Stimulated activated naive B cell treated with anti-CD40 and anti-IgM and Interleukin-4, amounts not matched to agents 10 μg/mL and 1 μg/mL and 100 μg/mL, for 72 hours (primary cell): ENCODE measurements around the gene CD3E.
"Not testable (repeated sequence)": the region's sequence is repeated elsewhere in the genome, so short reads cannot be mapped to it uniquely, and the experiment has no call there.

ENCODE experiments used
- ATAC-seq, 2 donors: fragments of 150-1000 bp; cut with Tn5 transposase; replicated peaks; 2 replicates each; pipeline ENCODE4 v1.10.0; 2021; ENCODE audit warnings: moderate library complexity in 1 of 2
- DNase-seq: peaks from one replicate; pipeline ENCODE4 v3.0.0; 2021
- H3K27ac Mint-ChIP-seq: one replicate; pipeline ENCODE4 v1.8.0; 2022; ENCODE audit warnings: mild to moderate bottlenecking, mixed read lengths
- H3K27me3 Mint-ChIP-seq, 2 donors: one replicate each; pipeline ENCODE4 v1.8.0; 2022; ENCODE audit warnings: mixed read lengths in 2 of 2
- H3K36me3 Mint-ChIP-seq, 2 donors: one replicate each; pipeline ENCODE4 v1.8.0; 2022; ENCODE audit warnings: mixed read lengths in 2 of 2, mild to moderate bottlenecking in 1 of 2
- H3K4me1 Mint-ChIP-seq, 2 donors: one replicate each; pipeline ENCODE4 v1.8.0; 2022; ENCODE audit warnings: mixed read lengths in 2 of 2, mild to moderate bottlenecking in 1 of 2
- H3K4me3 Mint-ChIP-seq, 2 donors: one replicate each; pipeline ENCODE4 v1.8.0; 2022; ENCODE audit warnings: mild to moderate bottlenecking in 2 of 2, mixed read lengths in 2 of 2, moderate library complexity in 1 of 2
- H3K9me3 Mint-ChIP-seq, 2 donors: one replicate each; pipeline ENCODE4 v1.8.0; 2022; ENCODE audit warnings: mixed read lengths in 2 of 2, mild to moderate bottlenecking in 1 of 2

The CD3E gene

GRCh38 chr11:118304227-118304567, 333 bp upstream of the CD3E start:
- Mint-ChIP-seq H3K27ac (no peak overlapping the region), H3K4me3 (no peak overlapping the region), H3K4me1 (peaks cover 0 to 2% of the 10 kb centered on the region in 2 donors), H3K9me3 (no peaks in the 10 kb centered on the region), H3K36me3 (no peaks in the 10 kb centered on the region), H3K27me3 (peaks cover 5 to 9% of the 10 kb centered on the region in 2 donors)
- DNase-seq (no peak), ATAC-seq (no peak)

- Mint-ChIP-seq H3K36me3 (no peaks in the 10 kb centered on the region), H3K4me1 (peaks cover 0 to 2% of the 10 kb centered on the region in 2 donors), H3K4me3 (no peak overlapping the region), H3K27ac (peak overlapping the region; percentile 26), H3K9me3 (peaks cover 0 to 3% of the 10 kb centered on the region in 2 donors), H3K27me3 (peaks cover 5 to 9% of the 10 kb centered on the region in 2 donors)
- DNase-seq (no peak), ATAC-seq (no peak)
Measured at GRCh38 chr11:118305726-118306125, 1.2 kb downstream of the CD3E start.

- no peak overlapping the region for H3K27ac Mint-ChIP-seq
- H3K36me3 Mint-ChIP-seq = no peaks in the 10 kb centered on the region
- H3K4me1 Mint-ChIP-seq = peaks cover 0 to 2% of the 10 kb centered on the region in 2 donors
- no peak overlapping the region for H3K4me3 Mint-ChIP-seq
- DNase-seq (no peak), ATAC-seq (no peak)
- peaks cover 5 to 9% of the 10 kb centered on the region in 2 donors for H3K27me3 Mint-ChIP-seq
- H3K9me3 Mint-ChIP-seq = peaks cover 0 to 3% of the 10 kb centered on the region in 2 donors
Measured at GRCh38 chr11:118306556-118306955, 2.0 kb downstream of the CD3E start.

GRCh38 chr11:118308995-118309528, 4.5 kb downstream of the CD3E start:
- H3K27ac Mint-ChIP-seq, H3K9me3 Mint-ChIP-seq, DNase-seq, H3K4me1 Mint-ChIP-seq, H3K27me3 Mint-ChIP-seq, ATAC-seq, H3K36me3 Mint-ChIP-seq, H3K4me3 Mint-ChIP-seq: not testable (repeated sequence)

GRCh38 chr11:118310271-118310670, 5.7 kb downstream of the CD3E start:
- ATAC-seq (no peak), DNase-seq (no peak)
- H3K4me1 Mint-ChIP-seq = peaks cover 7 to 12% of the 10 kb centered on the region in 2 donors
- no peaks in the 10 kb centered on the region for H3K36me3 Mint-ChIP-seq
- H3K27me3 Mint-ChIP-seq = peaks cover 0 to 3% of the 10 kb centered on the region in 2 donors
- no peak overlapping the region for H3K27ac Mint-ChIP-seq
- no peak overlapping the region for H3K4me3 Mint-ChIP-seq
- H3K9me3 Mint-ChIP-seq = peaks cover 0 to 3% of the 10 kb centered on the region in 2 donors

GRCh38 chr11:118310781-118311485, 6.4 kb downstream of the CD3E start:
- no peak for DNase-seq
- ATAC-seq = no peak
- Mint-ChIP-seq H3K4me1 (peaks cover 13 to 19% of the 10 kb centered on the region in 2 donors), H3K27ac (no peak overlapping the region), H3K9me3 (peaks cover 0 to 3% of the 10 kb centered on the region in 2 donors), H3K4me3 (no peak overlapping the region), H3K36me3 (no peaks in the 10 kb centered on the region), H3K27me3 (peaks cover 0 to 1% of the 10 kb centered on the region in 2 donors)

- H3K4me3 Mint-ChIP-seq = no peak overlapping the region
- ATAC-seq (no peak), DNase-seq (no peak)
- H3K4me1 Mint-ChIP-seq = peaks cover 18 to 24% of the 10 kb centered on the region in 2 donors
- peaks cover 0 to 3% of the 10 kb centered on the region in 2 donors for H3K9me3 Mint-ChIP-seq
- no peaks in the 10 kb centered on the region for H3K27me3 Mint-ChIP-seq
- H3K36me3 Mint-ChIP-seq = no peaks in the 10 kb centered on the region
- no peak overlapping the region for H3K27ac Mint-ChIP-seq
Measured at GRCh38 chr11:118311518-118311917, 7.0 kb downstream of the CD3E start.

- peaks cover 23 to 33% of the 10 kb centered on the region in 2 donors for H3K4me1 Mint-ChIP-seq
Measured at GRCh38 chr11:118312328-118312727, 7.8 kb downstream of the CD3E start.

GRCh38 chr11:118313242-118313641, 8.7 kb downstream of the CD3E start:
- peaks cover 24 to 34% of the 10 kb centered on the region in 2 donors for H3K4me1 Mint-ChIP-seq
- no peak overlapping the region for H3K27ac Mint-ChIP-seq
- no peaks in the 10 kb centered on the region for H3K36me3 Mint-ChIP-seq
- H3K27me3 Mint-ChIP-seq = no peaks in the 10 kb centered on the region
- DNase-seq = no peak
- no peak overlapping the region for H3K4me3 Mint-ChIP-seq
- ATAC-seq = no peak
- peaks cover 0 to 3% of the 10 kb centered on the region in 2 donors for H3K9me3 Mint-ChIP-seq

More at GRCh38 chr11:118312328-118312727, 7.8 kb downstream of the CD3E start:
- DNase-seq (no peak), ATAC-seq (no peak)
- Mint-ChIP-seq H3K27me3 (no peaks in the 10 kb centered on the region), H3K4me3 (no peak overlapping the region), H3K36me3 (no peaks in the 10 kb centered on the region), H3K9me3 (peaks cover 0 to 3% of the 10 kb centered on the region in 2 donors), H3K27ac (no peak overlapping the region)

- Mint-ChIP-seq H3K9me3 (peaks cover 0 to 4% of the 10 kb centered on the region in 2 donors), H3K4me3 (no peak overlapping the region), H3K27me3 (no peaks in the 10 kb centered on the region), H3K4me1 (peaks cover 35 to 47% of the 10 kb centered on the region in 2 donors), H3K27ac (no peak overlapping the region), H3K36me3 (no peaks in the 10 kb centered on the region)
- no peak for ATAC-seq
- no peak for DNase-seq
Measured at GRCh38 chr11:118314988-118315411, 10.5 kb downstream of the CD3E start.

GRCh38 chr11:118318124-118318523, 13.6 kb downstream of the CD3E start:
- no peaks in the 10 kb centered on the region for H3K36me3 Mint-ChIP-seq
- peaks cover 0 to 1% of the 10 kb centered on the region in 2 donors for H3K9me3 Mint-ChIP-seq
- no peak overlapping the region for H3K4me3 Mint-ChIP-seq
- DNase-seq = no peak
- H3K27ac Mint-ChIP-seq = no peak overlapping the region
- H3K4me1 Mint-ChIP-seq = peaks cover 41 to 61% of the 10 kb centered on the region in 2 donors
- ATAC-seq = no peak
- no peaks in the 10 kb centered on the region for H3K27me3 Mint-ChIP-seq

GRCh38 chr11:118318581-118319336, 14.2 kb downstream of the CD3E start:
- DNase-seq = no peak
- Mint-ChIP-seq H3K27me3 (no peaks in the 10 kb centered on the region), H3K36me3 (no peaks in the 10 kb centered on the region), H3K27ac (no peak overlapping the region), H3K4me1 (peaks cover 41 to 65% of the 10 kb centered on the region in 2 donors), H3K9me3 (peaks cover 0 to 1% of the 10 kb centered on the region in 2 donors), H3K4me3 (no peak overlapping the region)
- ATAC-seq = no peak

- H3K4me1 Mint-ChIP-seq = peaks cover 41 to 65% of the 10 kb centered on the region in 2 donors
- H3K27me3 Mint-ChIP-seq = no peaks in the 10 kb centered on the region
- DNase-seq (no peak), ATAC-seq (no peak)
- H3K4me3 Mint-ChIP-seq = no peak overlapping the region
- H3K36me3 Mint-ChIP-seq = no peaks in the 10 kb centered on the region
- H3K27ac Mint-ChIP-seq = no peak overlapping the region
- H3K9me3 Mint-ChIP-seq = peaks cover 0 to 1% of the 10 kb centered on the region in 2 donors
Measured at GRCh38 chr11:118319337-118319707, 14.8 kb downstream of the CD3E start.

- no peak for ATAC-seq
- H3K9me3 Mint-ChIP-seq = peaks cover 0 to 1% of the 10 kb centered on the region in 2 donors
- no peak overlapping the region for H3K4me3 Mint-ChIP-seq
- DNase-seq = no peak
- H3K27ac Mint-ChIP-seq = peak overlapping the region; percentile 37
- H3K27me3 Mint-ChIP-seq = peaks cover 0 to 3% of the 10 kb centered on the region in 2 donors
- no peaks in the 10 kb centered on the region for H3K36me3 Mint-ChIP-seq
- H3K4me1 Mint-ChIP-seq = peaks cover 38 to 60% of the 10 kb centered on the region in 2 donors
Measured at GRCh38 chr11:118320515-118320914, 16.0 kb downstream of the CD3E start.
